ENCODE data around the gene IGFL2. TPM values are rescaled to one million over a fixed set of nuclear protein-coding genes. Genes with fewer than 3 reads are reported as not detected.
"Not testable (repeated sequence)": the region's sequence is repeated elsewhere in the genome, so short reads cannot be mapped to it uniquely, and the experiment has no call there.

Gene IGFL2
- total RNA-seq = not detected

DNA sequence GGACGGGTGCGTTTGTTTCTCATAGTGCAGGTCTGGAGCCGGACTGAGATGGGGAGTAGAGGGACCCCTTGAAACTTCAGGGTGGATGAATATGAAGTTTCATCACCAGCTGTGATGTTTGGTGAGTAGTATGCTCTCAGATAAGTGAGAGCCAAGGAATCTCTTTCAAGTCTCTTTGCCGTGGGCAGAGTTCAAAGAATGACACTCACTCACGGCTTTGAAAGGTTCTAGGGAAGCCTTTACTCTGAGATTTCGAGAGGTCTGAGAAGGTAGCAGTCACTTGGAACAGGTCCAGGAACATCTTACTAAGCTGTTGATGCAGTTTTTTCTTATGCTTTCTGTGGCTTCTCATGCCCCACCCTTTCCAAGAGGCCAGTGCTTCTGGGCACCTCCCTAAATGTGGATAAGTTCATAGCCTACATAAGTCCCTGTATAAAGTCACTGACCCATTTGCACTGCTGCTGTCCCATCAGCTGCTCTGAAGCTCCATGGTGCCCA is at the start of gene IGFL2:
TSS of gene IGFL2 (plus strand) at position 448 of the 498 bp plus-strand sequence. CDS start at position 489, 41 bp downstream.
- no peak within 1 kb of the TSS for H3K27ac ChIP-seq
- no peak within 1 kb of the TSS for H3K4me3 ChIP-seq

DNA sequence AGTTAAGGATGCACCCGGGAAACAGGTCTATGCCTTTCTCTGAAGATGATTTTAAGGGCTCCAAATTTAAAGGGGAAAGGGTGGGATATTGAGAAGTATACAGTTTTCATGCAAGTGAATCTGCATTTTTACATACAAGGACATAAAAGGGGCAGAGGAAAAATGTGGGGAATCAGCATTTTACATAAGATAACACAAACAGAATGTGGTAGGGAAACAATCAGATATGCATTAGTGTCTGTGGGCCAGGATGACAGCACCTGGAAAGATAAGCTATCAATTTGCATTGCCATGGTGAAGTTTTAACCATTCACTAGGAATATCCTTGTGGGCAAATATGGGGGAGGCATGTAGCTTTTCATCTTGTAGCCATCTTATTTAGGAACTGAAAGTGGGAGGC is 47.7 kb upstream of the IGFL2 start:
- no peak for DNase-seq (ENCODE audit: extremely low spot score in 2 of 2)
- no peak overlapping the region for H3K27ac ChIP-seq
- no peak for TF ChIP-seq POLR2A (IDR thresholded peaks at IDR 0.05)
- TF ChIP-seq, protein P1, sequence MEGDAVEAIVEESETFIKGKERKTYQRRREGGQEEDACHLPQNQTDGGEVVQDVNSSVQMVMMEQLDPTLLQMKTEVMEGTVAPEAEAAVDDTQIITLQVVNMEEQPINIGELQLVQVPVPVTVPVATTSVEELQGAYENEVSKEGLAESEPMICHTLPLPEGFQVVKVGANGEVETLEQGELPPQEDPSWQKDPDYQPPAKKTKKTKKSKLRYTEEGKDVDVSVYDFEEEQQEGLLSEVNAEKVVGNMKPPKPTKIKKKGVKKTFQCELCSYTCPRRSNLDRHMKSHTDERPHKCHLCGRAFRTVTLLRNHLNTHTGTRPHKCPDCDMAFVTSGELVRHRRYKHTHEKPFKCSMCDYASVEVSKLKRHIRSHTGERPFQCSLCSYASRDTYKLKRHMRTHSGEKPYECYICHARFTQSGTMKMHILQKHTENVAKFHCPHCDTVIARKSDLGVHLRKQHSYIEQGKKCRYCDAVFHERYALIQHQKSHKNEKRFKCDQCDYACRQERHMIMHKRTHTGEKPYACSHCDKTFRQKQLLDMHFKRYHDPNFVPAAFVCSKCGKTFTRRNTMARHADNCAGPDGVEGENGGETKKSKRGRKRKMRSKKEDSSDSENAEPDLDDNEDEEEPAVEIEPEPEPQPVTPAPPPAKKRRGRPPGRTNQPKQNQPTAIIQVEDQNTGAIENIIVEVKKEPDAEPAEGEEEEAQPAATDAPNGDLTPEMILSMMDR (IDR thresholded peaks at IDR 0.05) = no peak
- TF ChIP-seq POLR2AphosphoS5 (IDR thresholded peaks at IDR 0.05; ENCODE audit: insufficient read depth in 1 of 2, low read depth in 1 of 2) = no peak
- H3K4me1 ChIP-seq = no peaks in the 10 kb centered on the region
- no peaks in the 10 kb centered on the region for H3K36me3 ChIP-seq
- H3K9me3 ChIP-seq = peaks cover 5% of the 10 kb centered on the region
- H3K27me3 ChIP-seq = no peaks in the 10 kb centered on the region
- no peak overlapping the region for H3K4me3 ChIP-seq
- intact Hi-C loops (cut with DNase I) = no loop called here

More for the DNA sequence above, at the start of gene IGFL2:
- H3K36me3 ChIP-seq = no peaks in the 10 kb centered on the region
- no peaks in the 10 kb centered on the region for H3K9me3 ChIP-seq
- DNase-seq (ENCODE audit: extremely low spot score in 2 of 2) = no peak
- TF ChIP-seq POLR2AphosphoS5 (IDR thresholded peaks at IDR 0.05; ENCODE audit: insufficient read depth in 1 of 2, low read depth in 1 of 2) (no peak), POLR2A (IDR thresholded peaks at IDR 0.05) (no peak)
- TF ChIP-seq, protein P1 (IDR thresholded peaks at IDR 0.05) = no peak
- intact Hi-C loops (cut with DNase I) = no loop called here
- H3K4me1 ChIP-seq = no peaks in the 10 kb centered on the region
- H3K27me3 ChIP-seq = no peaks in the 10 kb centered on the region

DNA sequence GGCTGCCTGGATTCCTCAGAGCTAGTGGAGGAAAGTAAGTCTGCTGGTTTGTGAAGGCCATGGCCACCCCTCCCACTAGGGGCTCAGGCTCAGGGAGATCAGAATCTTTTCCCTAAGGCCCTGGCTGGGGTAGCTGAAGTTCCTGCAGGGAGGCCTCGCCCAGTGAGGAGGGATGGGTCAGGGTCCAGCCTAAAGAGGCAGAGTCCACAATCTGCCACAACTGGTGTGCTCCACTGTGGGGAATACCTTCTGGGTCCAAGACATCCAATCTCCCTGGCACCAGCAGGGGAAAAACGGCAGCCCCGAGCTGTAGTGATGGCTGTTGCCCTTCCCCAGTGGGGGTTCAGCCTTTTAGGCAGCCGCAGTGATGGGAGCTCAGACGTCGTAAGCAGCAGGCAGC is 46.7 kb upstream of the IGFL2 start:
- no peaks in the 10 kb centered on the region for H3K27me3 ChIP-seq

DNA sequence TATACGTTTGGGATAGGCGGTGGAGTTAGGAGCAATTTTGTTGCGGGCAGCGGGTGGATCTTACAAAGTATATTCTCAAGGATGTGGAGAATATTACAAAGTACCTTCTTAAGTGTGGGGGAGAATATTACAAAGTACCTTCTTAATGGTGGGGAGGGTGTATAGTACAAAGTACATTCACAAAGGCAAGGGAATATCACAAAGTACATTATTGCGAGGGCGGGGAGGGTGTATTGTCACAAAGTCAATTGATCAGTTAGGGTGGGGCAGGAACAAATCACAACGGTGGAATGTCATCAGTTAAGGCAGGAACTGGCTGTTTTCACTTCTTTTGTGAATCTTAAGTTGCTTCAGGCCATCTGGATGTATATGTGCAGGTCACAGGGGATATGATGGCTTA is 45.7 kb upstream of the IGFL2 start:
- H3K9me3 ChIP-seq; H3K36me3 ChIP-seq; H3K27me3 ChIP-seq; H3K4me1 ChIP-seq; H3K4me3 ChIP-seq; DNase-seq (ENCODE audit: extremely low spot score in 2 of 2); H3K27ac ChIP-seq; intact Hi-C loops (cut with DNase I): not testable (repeated sequence)

More for the DNA sequence above, 46.7 kb upstream of the IGFL2 start:
- intact Hi-C loops (cut with DNase I) = no loop called here
- H3K27ac ChIP-seq = no peak overlapping the region
- H3K4me1 ChIP-seq = no peaks in the 10 kb centered on the region
- no peak for DNase-seq (ENCODE audit: extremely low spot score in 2 of 2)
- H3K9me3 ChIP-seq = peaks cover 5% of the 10 kb centered on the region
- no peak overlapping the region for H3K4me3 ChIP-seq
- TF ChIP-seq POLR2A (IDR thresholded peaks at IDR 0.05) = no peak
- TF ChIP-seq, protein P1 (IDR thresholded peaks at IDR 0.05) = no peak
- no peak for TF ChIP-seq POLR2AphosphoS5 (IDR thresholded peaks at IDR 0.05; ENCODE audit: insufficient read depth in 1 of 2, low read depth in 1 of 2)
- no peaks in the 10 kb centered on the region for H3K36me3 ChIP-seq

DNA sequence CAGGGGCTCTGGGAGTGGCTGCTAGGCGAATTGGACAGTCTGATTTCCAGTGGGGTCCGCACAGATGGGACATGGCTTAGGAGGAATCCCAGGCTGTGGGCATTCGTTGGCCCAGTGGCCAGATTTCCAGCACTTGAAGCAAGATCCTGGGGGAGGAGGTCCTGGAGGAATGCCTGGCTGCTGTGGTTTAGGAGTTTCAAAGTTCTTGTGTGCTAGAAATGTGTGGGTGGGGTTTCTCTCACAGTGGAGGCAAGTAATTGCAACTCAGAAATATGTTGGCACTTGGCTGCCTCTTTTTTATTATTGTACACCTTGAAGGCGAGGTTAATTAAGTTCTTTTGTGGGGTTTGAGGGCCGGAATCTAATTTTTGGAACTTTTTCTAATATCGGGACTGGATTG is 40.7 kb upstream of the IGFL2 start:
- no peak for DNase-seq (ENCODE audit: extremely low spot score in 2 of 2)

More for the DNA sequence above, 40.7 kb upstream of the IGFL2 start:
- Histone ChIP-seq H3K27me3 (no peaks in the 10 kb centered on the region), H3K4me1 (no peaks in the 10 kb centered on the region), H3K9me3 (no peaks in the 10 kb centered on the region), H3K4me3 (no peak overlapping the region), H3K36me3 (no peaks in the 10 kb centered on the region), H3K27ac (no peak overlapping the region)
- intact Hi-C loops (cut with DNase I) = no loop called here
- TF ChIP-seq, protein P1 (IDR thresholded peaks at IDR 0.05) = no peak
- no peak for TF ChIP-seq POLR2A (IDR thresholded peaks at IDR 0.05)
- no peak for TF ChIP-seq POLR2AphosphoS5 (IDR thresholded peaks at IDR 0.05; ENCODE audit: insufficient read depth in 1 of 2, low read depth in 1 of 2)

All from vagina (tissue), 2 donors.